B cell (primary cell): Measurements from ENCODE around the gene TXNL1. TPM values are rescaled to one million over a fixed set of nuclear protein-coding genes. Genes with fewer than 3 reads are reported as not detected.

Source experiments
- ATAC-seq: fragments of 200-7000 bp; cut with Tn5 transposase; one replicate; pipeline ENCODE4 v1.10.0; 2021; ENCODE audit warnings: low read depth, mild to moderate bottlenecking, moderate number of reproducible peaks, moderate library complexity
- CTCF ChIA-PET: fragments of 350-600 bp; sonication (Branson Sonifier 250); formaldehyde crosslinking; loops from one replicate; lab custom pipeline; 2021; ENCODE audit warnings: antibody characterized with exemption, inconsistent platforms; lab: Charles Lee
- POLR2A ChIA-PET: fragments of 350-600 bp; sonication (Branson Sonifier 250); formaldehyde crosslinking; loops from one replicate; lab custom pipeline; 2021; ENCODE audit warnings: antibody characterized with exemption; lab: Charles Lee
- DNase-seq: peaks from one replicate; pipeline ENCODE4 v3.0.0; 2013
- H2AFZ ChIP-seq: 2 replicates; pipeline ENCODE4 v1.6.1; 2012; ENCODE audit warnings: mild to moderate bottlenecking, low read depth, low read length; ENCODE audit not compliant: insufficient read depth, poor library complexity, severe bottlenecking
- H3K27ac ChIP-seq, 2 donors: 1 replicate in 1 of 2; 2 replicates in 1 of 2; pipeline ENCODE4 v1.5.1; 2012 to 2013; ENCODE audit warnings: low read length in 2 of 2, mild to moderate bottlenecking in 2 of 2, moderate library complexity in 1 of 2
- H3K27me3 ChIP-seq, 4 experiments: fragments of 200-600 bp in 1 of 4; sonication (generic) in 1 of 4; replicated peaks in 1 of 4; 1 replicate in 2 of 4; 2 replicates in 2 of 4; pipeline versions ENCODE4 v1.6.1 to v1.7.0; 2013 to 2016; ENCODE audit warnings: low read length in 3 of 4, mild to moderate bottlenecking in 2 of 4, mixed read lengths in 1 of 4, moderate library complexity in 1 of 4; ENCODE audit not compliant: insufficient read depth in 4 of 4, control insufficient read depth in 3 of 4; ENCODE audit errors: control extremely low read depth in 1 of 4
- H3K36me3 ChIP-seq, 2 experiments: replicated peaks in 1 of 2; 1 replicate in 1 of 2; 2 replicates in 1 of 2; pipeline versions ENCODE4 v1.6.1 to v1.7.1; 2013; ENCODE audit warnings: low read length in 1 of 2; ENCODE audit not compliant: insufficient read depth in 2 of 2, control insufficient read depth in 1 of 2; ENCODE audit errors: control extremely low read depth in 1 of 2, extremely low read depth in 1 of 2
- H3K4me1 ChIP-seq, 2 donors: fragments of 200-600 bp in 1 of 2; sonication (generic) in 1 of 2; 1 replicate in 1 of 2; 2 replicates in 1 of 2; pipeline versions ENCODE4 v1.5.1 to v1.6.1; 2013 to 2017; ENCODE audit warnings: low read length in 2 of 2; ENCODE audit not compliant: control insufficient read depth in 2 of 2, insufficient read depth in 2 of 2
- H3K4me2 ChIP-seq: replicated peaks from 2 replicates; pipeline ENCODE3; 2012; ENCODE audit warnings: mild to moderate bottlenecking, low read depth, low read length; ENCODE audit not compliant: poor library complexity, severe bottlenecking
- H3K4me3 ChIP-seq, 5 experiments: fragments of 200-600 bp in 1 of 5; sonication (generic) in 1 of 5; 1 replicate in 3 of 5; 2 replicates in 2 of 5; pipeline versions ENCODE4 v1.5.1 to v1.7.0; 2011 to 2016; ENCODE audit warnings: low read length in 4 of 5, mild to moderate bottlenecking in 4 of 5, low read depth in 2 of 5, control low read depth in 1 of 5, moderate library complexity in 1 of 5; ENCODE audit not compliant: insufficient read depth in 1 of 5; ENCODE audit errors: control extremely low read depth in 1 of 5, extremely low read depth in 1 of 5
- H3K79me2 ChIP-seq: fragments of 200-600 bp; sonication (generic); one replicate; pipeline ENCODE4 v1.6.0; 2016; ENCODE audit warnings: low read length; ENCODE audit not compliant: control insufficient read depth, insufficient read depth
- H3K9ac ChIP-seq: fragments of 200-600 bp; sonication (generic); 2 replicates; pipeline ENCODE4 v1.6.1; 2017; ENCODE audit warnings: mild to moderate bottlenecking, low read length, moderate library complexity
- H3K9me3 ChIP-seq, 3 donors: one replicate each; pipeline versions ENCODE4 v1.6.1 to v1.7.1; 2013; ENCODE audit warnings: low read length in 2 of 3; ENCODE audit not compliant: control insufficient read depth in 2 of 3, insufficient read depth in 1 of 3; ENCODE audit errors: control extremely low read depth in 1 of 3
- H4K20me1 ChIP-seq: 2 replicates; pipeline ENCODE4 v1.6.0; 2012; ENCODE audit warnings: mild to moderate bottlenecking, low read length; ENCODE audit not compliant: insufficient read depth, control insufficient read depth, poor library complexity, severe bottlenecking
- H3K27ac Mint-ChIP-seq: one replicate; pipeline ENCODE4 v1.8.0; 2021; ENCODE audit warnings: mixed read lengths
- H3K27me3 Mint-ChIP-seq: one replicate; pipeline ENCODE4 v1.8.0; 2021; ENCODE audit warnings: mixed read lengths
- H3K4me1 Mint-ChIP-seq: one replicate; pipeline ENCODE4 v1.8.0; 2021; ENCODE audit warnings: mixed read lengths
- H3K4me3 Mint-ChIP-seq: one replicate; pipeline ENCODE4 v1.8.0; 2021; ENCODE audit warnings: mixed read lengths
- H3K9me3 Mint-ChIP-seq: one replicate; pipeline ENCODE4 v1.8.0; 2022; ENCODE audit warnings: mixed read lengths; ENCODE audit not compliant: insufficient read depth
- CTCF ChIP-seq: fragments of 200-600 bp; IDR thresholded peaks from one replicate; pipeline ENCODE4 v1.8.0; 2022; ENCODE audit warnings: antibody characterized with exemption, mild to moderate bottlenecking
- EZH2 ChIP-seq: IDR thresholded peaks from 2 replicates; pipeline ENCODE4 v1.6.1; 2012; ENCODE audit warnings: borderline replicate concordance, low read depth, mild to moderate bottlenecking, moderate library complexity, low read length; ENCODE audit not compliant: insufficient read depth, poor library complexity, severe bottlenecking
- WGBS: methylation state at CpG from one replicate; pipeline ENCODE4 v1.1.5; 2013; ENCODE audit warnings: missing lambda C conversion rate; ENCODE audit not compliant: insufficient coverage; 5-methylcytosine and 5-hydroxymethylcytosine counted together
- intact Hi-C: fragments of 100-400 bp; cut with micrococcal nuclease; formaldehyde crosslinking; loops from one replicate; pipeline ENCODE4 v1.10.0; 2022
- polyA plus RNA-seq: library from polyadenylated mRNA; depleted of rRNA; stranded (reverse); fragments of >200 nt; gene quantifications from 2 replicates; pipeline ENCODE4 v1.2.3, GENCODE V29; 2012
- total RNA-seq, 2 donors: library from RNA; stranded (reverse); fragments of 120-200 nt in 1 of 2; gene quantifications; 1 replicate in 1 of 2; 2 replicates in 1 of 2; pipeline versions ENCODE4 v1.2.3 to v1.2.4, GENCODE V29; 2013 to 2022

The TXNL1 gene
- total and polyA plus RNA-seq, 2 donors (not counting 1 experiment from before 2014, with no cell fraction given), result 20.2 to 45.4 TPM

- intact Hi-C loops, result loop anchor here (1.0 to 10.0 kb wide), 5 partner anchors 13 to 1329 kb away; partner anchors contain the start of genes FECH, NARS1 and TXNL1
- no peaks in the 10 kb centered on the region for H4K20me1 ChIP-seq
- no peaks in the 10 kb centered on the region for H3K27me3 ChIP-seq
- CTCF ChIA-PET, result interaction anchor here (1.9 to 4.0 kb wide), 2 partner anchors 11 to 13 kb away, joined by 4 to 19 read pairs; partner anchors contain the start of gene TXNL1
- Mint-ChIP-seq H3K4me1 (peaks cover 38% of the 10 kb centered on the region), H3K27me3 (no peaks in the 10 kb centered on the region), H3K9me3 (no peaks in the 10 kb centered on the region), H3K4me3 (peak overlapping the region; percentile 92), H3K27ac (peak overlapping the region; percentile 88)
- peak overlapping the region; percentile 95 for H3K4me2 ChIP-seq
- H3K4me3 ChIP-seq, result peak overlapping the region; percentile 67 to 95 (median 84)
- peak overlapping the region; percentile 90 for H2AFZ ChIP-seq
- H3K9me3 ChIP-seq, result peaks cover 0 to 3% (median 0%) of the 10 kb centered on the region in 3 donors
- WGBS, result 9% methylated on average over 4 of the region's 5 CpGs
- POLR2A ChIA-PET, result interaction anchor here (1.9 kb wide), 1 partner anchor 13 kb away, joined by 10 read pairs; the partner anchor contains the start of gene TXNL1
- peaks cover 44% of the 10 kb centered on the region for H3K79me2 ChIP-seq
- TF ChIP-seq EZH2 (no peak), CTCF (no peak)
- ATAC-seq, result no peak
- peaks cover 19 to 26% of the 10 kb centered on the region in 2 donors for H3K4me1 ChIP-seq
- peak overlapping the region; percentile 86 for H3K9ac ChIP-seq
- peak overlapping the region; percentile 52 to 88 for H3K27ac ChIP-seq
- H3K36me3 ChIP-seq, result no peaks in the 10 kb centered on the region
- no peak for DNase-seq
Observed at GRCh38 chr18:56651771-56652092, 13.3 kb upstream of the TXNL1 start.
